Epithelial cell of proximal tubule (primary cell): ENCODE data around the gene ETFA. TPM values are rescaled to one million over a fixed set of nuclear protein-coding genes. Genes with fewer than 3 reads are reported as not detected.
"Not testable (repeated sequence)": the region's sequence is repeated elsewhere in the genome, so short reads cannot be mapped to it uniquely, and the experiment has no call there.

Experiments used
- DNase-seq: peaks from one replicate; pipeline ENCODE4 v3.0.0-alpha.2; 2011; ENCODE audit warnings: low read depth
- H3K4me3 ChIP-seq: 2 replicates; pipeline ENCODE4 v1.5.1; 2011; ENCODE audit warnings: low read depth, mild to moderate bottlenecking, low read length
- total RNA-seq: library from RNA; depleted of rRNA; stranded (reverse); fragments of >200 nt; gene quantifications from 2 replicates; pipeline ENCODE4 v1.2.3, GENCODE V29; 2015
- TF ChIP-seq, protein P1 (sequence below): conservative IDR thresholded peaks from 2 replicates; pipeline ENCODE4 v1.5.1; 2012; ENCODE audit warnings: low read depth, mild to moderate bottlenecking, low read length

Gene ETFA
- total RNA-seq, 1 donor from 2014 or later = 117 TPM

DNA sequence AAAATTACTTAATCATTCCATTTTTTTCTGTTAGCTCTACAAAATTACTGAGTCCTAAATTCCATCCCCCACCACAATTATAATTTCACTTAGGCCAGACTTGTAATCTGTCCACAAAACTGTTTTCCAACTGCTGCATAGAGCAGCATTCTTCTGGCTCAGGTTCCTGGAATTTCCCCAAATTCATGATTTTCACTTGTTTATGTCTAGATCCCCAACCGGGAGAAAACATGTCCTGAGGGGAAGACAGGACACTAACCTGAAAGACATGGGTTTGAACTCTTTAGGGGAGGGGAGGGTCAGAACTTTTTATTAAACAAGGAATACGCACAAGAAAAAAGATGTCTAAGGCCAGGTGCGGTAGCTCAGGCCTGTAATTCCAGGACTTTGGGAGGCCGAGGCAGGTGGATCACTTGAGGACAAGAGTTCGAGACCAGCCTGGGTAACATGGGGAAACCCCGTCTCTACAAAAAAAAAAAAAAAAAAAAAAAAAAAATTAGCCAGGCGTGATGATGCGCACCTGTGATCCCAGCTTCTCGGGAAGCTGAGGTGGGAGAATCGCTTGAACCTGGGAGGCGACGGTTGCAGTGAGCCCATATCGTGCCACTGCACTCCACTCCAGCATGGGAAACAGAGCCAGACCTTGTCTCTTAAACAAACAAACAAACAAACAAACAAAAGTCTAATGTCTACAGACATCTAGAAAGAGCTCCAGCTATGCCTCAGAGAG lies 1.5 kb downstream of the ETFA start:
- TF ChIP-seq, protein P1, sequence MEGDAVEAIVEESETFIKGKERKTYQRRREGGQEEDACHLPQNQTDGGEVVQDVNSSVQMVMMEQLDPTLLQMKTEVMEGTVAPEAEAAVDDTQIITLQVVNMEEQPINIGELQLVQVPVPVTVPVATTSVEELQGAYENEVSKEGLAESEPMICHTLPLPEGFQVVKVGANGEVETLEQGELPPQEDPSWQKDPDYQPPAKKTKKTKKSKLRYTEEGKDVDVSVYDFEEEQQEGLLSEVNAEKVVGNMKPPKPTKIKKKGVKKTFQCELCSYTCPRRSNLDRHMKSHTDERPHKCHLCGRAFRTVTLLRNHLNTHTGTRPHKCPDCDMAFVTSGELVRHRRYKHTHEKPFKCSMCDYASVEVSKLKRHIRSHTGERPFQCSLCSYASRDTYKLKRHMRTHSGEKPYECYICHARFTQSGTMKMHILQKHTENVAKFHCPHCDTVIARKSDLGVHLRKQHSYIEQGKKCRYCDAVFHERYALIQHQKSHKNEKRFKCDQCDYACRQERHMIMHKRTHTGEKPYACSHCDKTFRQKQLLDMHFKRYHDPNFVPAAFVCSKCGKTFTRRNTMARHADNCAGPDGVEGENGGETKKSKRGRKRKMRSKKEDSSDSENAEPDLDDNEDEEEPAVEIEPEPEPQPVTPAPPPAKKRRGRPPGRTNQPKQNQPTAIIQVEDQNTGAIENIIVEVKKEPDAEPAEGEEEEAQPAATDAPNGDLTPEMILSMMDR = no peak
- no peak for DNase-seq
- peak overlapping the region; percentile 69 for H3K4me3 ChIP-seq

DNA sequence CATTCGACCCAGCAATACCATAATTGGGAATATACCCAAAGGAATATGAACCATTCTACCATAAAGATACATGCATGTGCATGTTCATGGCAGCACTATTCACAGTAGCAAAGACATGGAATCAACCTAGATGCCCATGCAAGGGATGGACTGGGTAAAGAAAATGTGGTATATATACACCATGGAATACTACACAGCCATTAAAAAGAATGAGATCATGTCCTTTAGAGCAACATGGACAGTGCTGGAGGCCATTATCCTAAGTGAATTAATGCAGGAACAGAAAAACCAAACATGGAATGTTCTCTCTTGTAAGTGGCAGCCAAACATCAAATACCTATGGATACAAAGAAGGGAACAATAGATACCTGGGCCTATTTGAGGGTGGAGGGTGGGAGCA lies 7.4 kb downstream of the ETFA start:
- no peak overlapping the region for H3K4me3 ChIP-seq
- no peak for DNase-seq
- TF ChIP-seq, protein P1 = no peak

DNA sequence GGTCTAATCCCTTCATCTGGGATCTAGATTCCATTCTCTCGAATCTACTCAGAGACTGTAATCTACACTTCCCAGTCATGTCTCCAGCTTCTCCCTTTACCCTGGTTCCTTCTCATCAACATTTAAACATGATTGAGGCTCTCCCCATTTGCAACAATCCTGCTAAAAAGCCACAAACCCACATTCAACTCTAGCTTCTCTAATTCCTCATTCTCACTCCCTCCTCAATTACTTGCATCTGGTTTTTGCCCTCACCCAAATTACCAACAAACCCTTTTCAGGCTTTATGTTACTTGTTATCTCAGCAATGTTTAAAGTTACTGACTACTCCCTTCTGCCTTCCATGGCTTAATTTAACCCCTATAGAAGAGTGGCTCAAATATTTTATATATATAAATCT lies 11.5 kb downstream of the ETFA start:
- no peak overlapping the region for H3K4me3 ChIP-seq
- DNase-seq = no peak
- TF ChIP-seq, protein P1 = no peak

DNA sequence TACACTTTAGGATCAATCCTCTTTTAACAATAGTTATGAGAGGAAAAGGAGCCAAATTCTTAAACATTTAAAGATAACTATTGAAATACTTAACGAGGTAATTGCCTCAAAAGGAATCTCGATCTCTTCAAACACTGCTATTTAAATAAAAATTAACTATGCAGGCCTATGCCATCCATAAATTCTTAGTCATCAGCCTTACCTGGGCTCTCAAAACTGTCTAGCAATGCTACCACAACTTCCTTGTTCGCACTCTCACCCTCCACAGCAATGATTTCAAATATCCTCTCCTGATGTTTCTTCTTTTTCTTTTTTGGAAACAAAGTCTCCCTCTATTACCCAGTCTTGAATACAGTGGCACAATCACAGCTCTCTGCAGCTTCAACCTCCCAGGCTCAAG lies 12.3 kb downstream of the ETFA start:
- DNase-seq = no peak
- H3K4me3 ChIP-seq = no peak overlapping the region
- TF ChIP-seq, protein P1 = no peak

DNA sequence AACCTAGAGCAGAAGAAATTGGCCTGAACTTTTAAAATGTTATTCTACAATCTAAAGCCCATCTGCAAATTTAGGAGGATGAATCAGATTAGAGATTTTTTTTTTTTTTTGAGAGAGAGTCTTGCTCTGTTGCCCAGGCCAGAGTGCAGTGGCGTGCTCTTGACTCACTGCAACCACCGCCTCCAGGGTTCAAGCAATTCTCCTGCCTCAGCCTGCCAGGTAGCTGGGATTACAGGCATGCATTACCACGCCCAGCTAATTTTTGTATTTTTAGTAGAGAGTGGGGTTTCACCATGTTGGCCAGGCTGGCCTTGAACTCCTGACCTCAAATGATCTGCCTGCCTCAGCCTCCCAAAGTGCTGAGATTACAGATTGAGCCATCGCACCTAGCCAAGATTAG lies 13.3 kb downstream of the ETFA start:
- DNase-seq, H3K4me3 ChIP-seq: not testable (repeated sequence)

DNA sequence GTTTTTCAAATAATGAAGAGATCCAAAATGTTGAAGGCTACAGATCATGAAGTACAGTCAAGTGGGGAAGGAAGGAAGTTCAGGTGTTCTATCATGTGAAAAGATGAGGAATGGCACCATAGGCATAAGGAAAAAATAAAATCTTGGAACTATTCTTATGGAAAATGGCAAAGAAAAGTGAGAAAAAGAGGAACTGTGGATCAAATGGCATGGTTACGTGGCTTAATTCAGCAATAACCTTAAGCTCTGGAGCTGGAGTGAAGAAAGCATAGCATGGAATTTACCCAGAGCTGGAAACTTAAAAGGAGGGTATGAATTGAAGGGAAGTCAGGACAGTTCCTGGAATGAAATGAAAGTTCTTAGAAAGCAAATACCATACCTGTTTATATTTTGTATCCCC lies 14.4 kb downstream of the ETFA start:
- no peak for DNase-seq
- H3K4me3 ChIP-seq = no peak overlapping the region
- TF ChIP-seq, protein P1 = no peak

DNA sequence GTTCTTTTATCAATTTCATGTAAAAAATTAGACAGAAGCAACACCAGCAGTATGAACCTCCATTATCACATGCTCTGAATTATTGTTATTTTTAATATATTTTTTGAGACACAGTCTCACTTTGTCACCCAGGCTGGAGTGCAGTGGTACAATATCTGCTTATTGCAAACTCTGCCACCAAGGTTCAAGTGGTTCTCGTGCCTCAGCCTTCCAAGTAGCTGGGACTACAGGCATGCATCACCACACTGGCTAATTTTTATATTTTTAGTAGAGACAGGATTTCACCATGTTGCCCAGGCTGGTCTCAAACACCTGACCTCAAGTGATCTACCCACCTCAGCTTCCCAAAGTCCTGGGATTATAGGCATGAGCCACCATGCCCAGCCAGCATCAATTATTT lies 16.8 kb downstream of the ETFA start:
- DNase-seq = not testable (repeated sequence)

DNA sequence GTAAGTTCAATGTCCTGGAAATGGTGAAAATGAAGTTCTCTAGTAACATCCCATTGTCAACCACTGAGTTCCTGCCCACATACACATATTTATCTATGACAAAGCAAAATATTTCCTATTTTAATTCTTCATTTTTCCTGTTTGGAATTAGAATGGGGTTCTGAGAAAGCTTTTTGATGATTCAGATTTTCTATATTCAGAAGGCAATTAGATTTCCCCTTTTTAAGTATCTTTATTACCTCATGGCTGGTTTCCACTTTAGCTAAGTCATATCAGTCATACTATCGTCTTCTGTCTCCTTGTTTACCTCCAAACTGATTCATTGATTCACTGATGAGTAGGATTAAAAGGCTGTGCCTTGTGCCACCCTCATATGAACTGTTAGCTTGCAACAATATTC lies 17.9 kb downstream of the ETFA start:
- H3K4me3 ChIP-seq = no peak overlapping the region
- DNase-seq = no peak
- TF ChIP-seq, protein P1 = no peak

More for the DNA sequence above, 16.8 kb downstream of the ETFA start:
- not testable (repeated sequence) for H3K4me3 ChIP-seq
